B cell (primary cell): Measurements from ENCODE around the gene QRFP. TPM values are rescaled to one million over a fixed set of nuclear protein-coding genes. Genes with fewer than 3 reads are reported as not detected.

ENCODE experiments used
- ATAC-seq: fragments of 200-7000 bp; cut with Tn5 transposase; one replicate; pipeline ENCODE4 v1.10.0; 2021; ENCODE audit warnings: low read depth, mild to moderate bottlenecking, moderate number of reproducible peaks, moderate library complexity
- CTCF ChIA-PET: fragments of 350-600 bp; sonication (Branson Sonifier 250); formaldehyde crosslinking; loops from one replicate; lab custom pipeline; 2021; ENCODE audit warnings: antibody characterized with exemption, inconsistent platforms; lab: Charles Lee
- POLR2A ChIA-PET: fragments of 350-600 bp; sonication (Branson Sonifier 250); formaldehyde crosslinking; loops from one replicate; lab custom pipeline; 2021; ENCODE audit warnings: antibody characterized with exemption; lab: Charles Lee
- DNase-seq: peaks from one replicate; pipeline ENCODE4 v3.0.0; 2013
- H2AFZ ChIP-seq: 2 replicates; pipeline ENCODE4 v1.6.1; 2012; ENCODE audit warnings: mild to moderate bottlenecking, low read depth, low read length; ENCODE audit not compliant: insufficient read depth, poor library complexity, severe bottlenecking
- H3K27ac ChIP-seq, 2 donors: 1 replicate in 1 of 2; 2 replicates in 1 of 2; pipeline ENCODE4 v1.5.1; 2012 to 2013; ENCODE audit warnings: low read length in 2 of 2, mild to moderate bottlenecking in 2 of 2, moderate library complexity in 1 of 2
- H3K27me3 ChIP-seq, 4 experiments: fragments of 200-600 bp in 1 of 4; sonication (generic) in 1 of 4; replicated peaks in 1 of 4; 1 replicate in 2 of 4; 2 replicates in 2 of 4; pipeline versions ENCODE4 v1.6.1 to v1.7.0; 2013 to 2016; ENCODE audit warnings: low read length in 3 of 4, mild to moderate bottlenecking in 2 of 4, mixed read lengths in 1 of 4, moderate library complexity in 1 of 4; ENCODE audit not compliant: insufficient read depth in 4 of 4, control insufficient read depth in 3 of 4; ENCODE audit errors: control extremely low read depth in 1 of 4
- H3K36me3 ChIP-seq, 2 experiments: replicated peaks in 1 of 2; 1 replicate in 1 of 2; 2 replicates in 1 of 2; pipeline versions ENCODE4 v1.6.1 to v1.7.1; 2013; ENCODE audit warnings: low read length in 1 of 2; ENCODE audit not compliant: insufficient read depth in 2 of 2, control insufficient read depth in 1 of 2; ENCODE audit errors: control extremely low read depth in 1 of 2, extremely low read depth in 1 of 2
- H3K4me1 ChIP-seq, 2 donors: fragments of 200-600 bp in 1 of 2; sonication (generic) in 1 of 2; 1 replicate in 1 of 2; 2 replicates in 1 of 2; pipeline versions ENCODE4 v1.5.1 to v1.6.1; 2013 to 2017; ENCODE audit warnings: low read length in 2 of 2; ENCODE audit not compliant: control insufficient read depth in 2 of 2, insufficient read depth in 2 of 2
- H3K4me2 ChIP-seq: replicated peaks from 2 replicates; pipeline ENCODE3; 2012; ENCODE audit warnings: mild to moderate bottlenecking, low read depth, low read length; ENCODE audit not compliant: poor library complexity, severe bottlenecking
- H3K4me3 ChIP-seq, 5 experiments: fragments of 200-600 bp in 1 of 5; sonication (generic) in 1 of 5; 1 replicate in 3 of 5; 2 replicates in 2 of 5; pipeline versions ENCODE4 v1.5.1 to v1.7.0; 2011 to 2016; ENCODE audit warnings: low read length in 4 of 5, mild to moderate bottlenecking in 4 of 5, low read depth in 2 of 5, control low read depth in 1 of 5, moderate library complexity in 1 of 5; ENCODE audit not compliant: insufficient read depth in 1 of 5; ENCODE audit errors: control extremely low read depth in 1 of 5, extremely low read depth in 1 of 5
- H3K79me2 ChIP-seq: fragments of 200-600 bp; sonication (generic); one replicate; pipeline ENCODE4 v1.6.0; 2016; ENCODE audit warnings: low read length; ENCODE audit not compliant: control insufficient read depth, insufficient read depth
- H3K9ac ChIP-seq: fragments of 200-600 bp; sonication (generic); 2 replicates; pipeline ENCODE4 v1.6.1; 2017; ENCODE audit warnings: mild to moderate bottlenecking, low read length, moderate library complexity
- H3K9me3 ChIP-seq, 3 donors: one replicate each; pipeline versions ENCODE4 v1.6.1 to v1.7.1; 2013; ENCODE audit warnings: low read length in 2 of 3; ENCODE audit not compliant: control insufficient read depth in 2 of 3, insufficient read depth in 1 of 3; ENCODE audit errors: control extremely low read depth in 1 of 3
- H4K20me1 ChIP-seq: 2 replicates; pipeline ENCODE4 v1.6.0; 2012; ENCODE audit warnings: mild to moderate bottlenecking, low read length; ENCODE audit not compliant: insufficient read depth, control insufficient read depth, poor library complexity, severe bottlenecking
- H3K27ac Mint-ChIP-seq: one replicate; pipeline ENCODE4 v1.8.0; 2021; ENCODE audit warnings: mixed read lengths
- H3K27me3 Mint-ChIP-seq: one replicate; pipeline ENCODE4 v1.8.0; 2021; ENCODE audit warnings: mixed read lengths
- H3K4me1 Mint-ChIP-seq: one replicate; pipeline ENCODE4 v1.8.0; 2021; ENCODE audit warnings: mixed read lengths
- H3K4me3 Mint-ChIP-seq: one replicate; pipeline ENCODE4 v1.8.0; 2021; ENCODE audit warnings: mixed read lengths
- H3K9me3 Mint-ChIP-seq: one replicate; pipeline ENCODE4 v1.8.0; 2022; ENCODE audit warnings: mixed read lengths; ENCODE audit not compliant: insufficient read depth
- EZH2 ChIP-seq: IDR thresholded peaks from 2 replicates; pipeline ENCODE4 v1.6.1; 2012; ENCODE audit warnings: borderline replicate concordance, low read depth, mild to moderate bottlenecking, moderate library complexity, low read length; ENCODE audit not compliant: insufficient read depth, poor library complexity, severe bottlenecking
- WGBS: methylation state at CpG from one replicate; pipeline ENCODE4 v1.1.5; 2013; ENCODE audit warnings: missing lambda C conversion rate; ENCODE audit not compliant: insufficient coverage; 5-methylcytosine and 5-hydroxymethylcytosine counted together
- intact Hi-C: fragments of 100-400 bp; cut with micrococcal nuclease; formaldehyde crosslinking; loops from one replicate; pipeline ENCODE4 v1.10.0; 2022
- polyA plus RNA-seq: library from polyadenylated mRNA; depleted of rRNA; stranded (reverse); fragments of >200 nt; gene quantifications from 2 replicates; pipeline ENCODE4 v1.2.3, GENCODE V29; 2012
- total RNA-seq, 2 donors: library from RNA; stranded (reverse); fragments of 120-200 nt in 1 of 2; gene quantifications; 1 replicate in 1 of 2; 2 replicates in 1 of 2; pipeline versions ENCODE4 v1.2.3 to v1.2.4, GENCODE V29; 2013 to 2022
- TF ChIP-seq, protein P1 (sequence below): fragments of 200-600 bp; IDR thresholded peaks from one replicate; pipeline ENCODE4 v1.8.0; 2022; ENCODE audit warnings: antibody characterized with exemption, mild to moderate bottlenecking

The QRFP gene
- total and polyA plus RNA-seq, 2 donors (not counting 1 experiment from before 2014, with no cell fraction given), result 0.07 TPM; not detected in 1

DNA sequence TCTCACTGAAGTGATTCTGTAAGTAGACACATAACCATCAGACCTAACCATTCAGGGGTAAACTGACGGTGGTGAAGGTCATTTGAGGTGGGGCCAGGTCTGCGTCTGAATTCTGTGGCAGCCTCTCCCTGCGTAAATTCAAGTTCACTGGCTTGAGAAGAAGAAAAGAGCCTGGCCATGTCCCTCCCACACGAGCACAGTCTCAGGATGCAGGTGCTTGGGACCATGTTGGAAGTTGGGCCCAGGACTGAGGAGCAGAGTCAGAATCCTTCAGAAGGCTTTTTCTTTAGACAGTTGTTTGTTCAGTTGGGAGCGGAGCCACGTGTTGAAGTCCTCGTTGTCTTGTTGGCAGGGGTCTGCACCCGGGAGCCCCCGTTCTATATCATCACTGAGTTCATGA lies 24.1 kb downstream of the QRFP start:
- H4K20me1 ChIP-seq, result peaks cover 14% of the 10 kb centered on the region
- no peak overlapping the region for H3K4me2 ChIP-seq
- DNase-seq, result no peak
- POLR2A ChIA-PET, result no interaction called here
- Mint-ChIP-seq H3K27ac (no peak overlapping the region), H3K4me1 (peaks cover 18% of the 10 kb centered on the region), H3K9me3 (no peaks in the 10 kb centered on the region), H3K27me3 (no peaks in the 10 kb centered on the region), H3K4me3 (no peak overlapping the region)
- no peaks in the 10 kb centered on the region for H3K79me2 ChIP-seq
- H3K36me3 ChIP-seq, result peaks cover 0 to 39% of the 10 kb centered on the region in 2 experiments
- H3K9ac ChIP-seq, result no peak overlapping the region
- H3K9me3 ChIP-seq, result no peaks in the 10 kb centered on the region
- H3K27ac ChIP-seq, result no peak overlapping the region
- 97% methylated on average over 8 of the region's 9 CpGs for WGBS
- H3K4me3 ChIP-seq, result no peak overlapping the region
- no peak for ATAC-seq
- intact Hi-C loops, result no loop called here
- H3K4me1 ChIP-seq, result peaks cover 7 to 15% of the 10 kb centered on the region in 2 donors
- TF ChIP-seq EZH2, result no peak
- TF ChIP-seq, protein P1, sequence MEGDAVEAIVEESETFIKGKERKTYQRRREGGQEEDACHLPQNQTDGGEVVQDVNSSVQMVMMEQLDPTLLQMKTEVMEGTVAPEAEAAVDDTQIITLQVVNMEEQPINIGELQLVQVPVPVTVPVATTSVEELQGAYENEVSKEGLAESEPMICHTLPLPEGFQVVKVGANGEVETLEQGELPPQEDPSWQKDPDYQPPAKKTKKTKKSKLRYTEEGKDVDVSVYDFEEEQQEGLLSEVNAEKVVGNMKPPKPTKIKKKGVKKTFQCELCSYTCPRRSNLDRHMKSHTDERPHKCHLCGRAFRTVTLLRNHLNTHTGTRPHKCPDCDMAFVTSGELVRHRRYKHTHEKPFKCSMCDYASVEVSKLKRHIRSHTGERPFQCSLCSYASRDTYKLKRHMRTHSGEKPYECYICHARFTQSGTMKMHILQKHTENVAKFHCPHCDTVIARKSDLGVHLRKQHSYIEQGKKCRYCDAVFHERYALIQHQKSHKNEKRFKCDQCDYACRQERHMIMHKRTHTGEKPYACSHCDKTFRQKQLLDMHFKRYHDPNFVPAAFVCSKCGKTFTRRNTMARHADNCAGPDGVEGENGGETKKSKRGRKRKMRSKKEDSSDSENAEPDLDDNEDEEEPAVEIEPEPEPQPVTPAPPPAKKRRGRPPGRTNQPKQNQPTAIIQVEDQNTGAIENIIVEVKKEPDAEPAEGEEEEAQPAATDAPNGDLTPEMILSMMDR, result no peak
- H2AFZ ChIP-seq, result no peak overlapping the region
- CTCF ChIA-PET, result interaction anchor here (3.7 kb wide), 1 partner anchor 175 kb away, joined by 75 read pairs; no protein-coding TSS in a partner anchor
- no peaks in the 10 kb centered on the region for H3K27me3 ChIP-seq

DNA sequence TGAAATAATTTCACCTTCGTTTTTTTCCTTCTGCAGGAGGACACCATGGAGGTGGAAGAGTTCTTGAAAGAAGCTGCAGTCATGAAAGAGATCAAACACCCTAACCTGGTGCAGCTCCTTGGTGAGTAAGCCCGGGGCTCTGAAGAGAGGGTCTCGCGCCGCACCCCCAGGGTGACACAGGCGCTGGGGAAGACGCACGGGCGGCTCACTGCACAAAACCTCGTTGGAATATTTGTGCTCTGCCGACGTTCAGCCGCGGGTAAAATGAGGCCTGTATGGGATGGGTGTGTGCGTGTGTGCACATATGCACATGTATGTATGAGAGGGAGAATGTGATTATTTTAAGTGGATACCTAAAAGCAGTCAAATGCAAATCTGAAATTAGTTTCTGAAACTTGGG lies 24.5 kb downstream of the QRFP start:
- no peak for ATAC-seq
- H2AFZ ChIP-seq, result no peak overlapping the region
- ChIA-PET CTCF (interaction anchor here (0.9 to 3.7 kb wide), 2 partner anchors 71 to 175 kb away, joined by 3 to 75 read pairs; no protein-coding TSS in a partner anchor), POLR2A (no interaction called here)
- no peak overlapping the region for H3K4me3 Mint-ChIP-seq
- peaks cover 7 to 15% of the 10 kb centered on the region in 2 donors for H3K4me1 ChIP-seq
- H3K79me2 ChIP-seq, result no peaks in the 10 kb centered on the region
- H3K9ac ChIP-seq, result no peak overlapping the region
- intact Hi-C loops, result no loop called here
- DNase-seq, result no peak
- H3K36me3 ChIP-seq, result peaks cover 0 to 39% of the 10 kb centered on the region in 2 experiments
- H3K27me3 Mint-ChIP-seq, result no peaks in the 10 kb centered on the region
- peaks cover 14% of the 10 kb centered on the region for H4K20me1 ChIP-seq
- H3K27me3 ChIP-seq, result no peaks in the 10 kb centered on the region
- 92% methylated on average over 15 of the region's 15 CpGs for WGBS
- no peaks in the 10 kb centered on the region for H3K9me3 ChIP-seq
- H3K4me2 ChIP-seq, result no peak overlapping the region
- H3K27ac Mint-ChIP-seq, result no peak overlapping the region
- H3K9me3 Mint-ChIP-seq, result no peaks in the 10 kb centered on the region
- peaks cover 18% of the 10 kb centered on the region for H3K4me1 Mint-ChIP-seq
- no peak overlapping the region for H3K27ac ChIP-seq
- no peak for TF ChIP-seq EZH2
- TF ChIP-seq, protein P1, result no peak
- no peak overlapping the region for H3K4me3 ChIP-seq
